HG03571 (cell line): Measurements from ENCODE around the gene MOCS3.

Experiments used
- ATAC-seq: cut with Tn5 transposase; IDR thresholded peaks from one replicate; pipeline ENCODE4 v1.9.1; 2021; ENCODE audit not compliant: unreplicated experiment

The MOCS3 gene

GRCh38 chr20:51010932-51011331 lies 52.3 kb downstream of the MOCS3 start:
- ATAC-seq = no peak

GRCh38 chr20:51011479-51011878 lies 52.9 kb downstream of the MOCS3 start:
- no peak for ATAC-seq

DNA sequence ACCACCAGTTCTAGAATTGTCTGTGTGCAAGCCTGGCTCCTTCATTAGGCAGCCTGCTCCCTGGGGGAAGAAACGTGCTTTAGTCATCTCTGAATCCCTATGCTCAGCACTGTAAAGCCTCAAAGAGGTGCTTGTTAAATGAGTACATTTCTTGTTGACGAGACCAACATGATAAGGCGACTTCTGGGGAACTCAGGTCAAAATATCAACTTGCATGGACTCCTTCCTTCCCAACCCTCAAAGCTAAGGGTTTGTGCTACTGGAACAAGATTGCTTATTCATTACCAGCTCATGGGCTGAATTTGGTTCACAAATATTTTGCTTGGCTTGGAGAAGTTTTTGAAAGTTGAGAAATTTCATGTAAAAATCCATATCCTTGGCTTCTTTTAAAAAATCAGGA lies 53.7 kb downstream of the MOCS3 start:
- ATAC-seq = no peak
